ENCODE results near the gene TRIM37.

TRIM37 gene

GRCh38 chr17:59073972-59074371, 32.7 kb downstream of the TRIM37 start:
- no peak overlapping the region for H3K27ac ChIP-seq (ENCODE audit: low read length)

GRCh38 chr17:59069856-59070255, 36.8 kb downstream of the TRIM37 start:
- Histone ChIP-seq H3K36me3 (replicated peaks; ENCODE audit: insufficient read depth, low read length) (no peaks in the 10 kb centered on the region; the same call in 1 of the 2 replicates), H3F3A (ENCODE audit: insufficient read depth, low read length) (no peaks in the 10 kb centered on the region), H3K27me3 (replicated peaks; ENCODE audit: insufficient read depth, low read length) (no peaks in the 10 kb centered on the region)

More at GRCh38 chr17:59073972-59074371, 32.7 kb downstream of the TRIM37 start:
- Histone ChIP-seq H3K79me2 (ENCODE audit: low read length) (no peaks in the 10 kb centered on the region), H3K9me3 (replicated peaks; ENCODE audit: insufficient read depth, low read length) (no peaks in the 10 kb centered on the region), H3K36me3 (replicated peaks; ENCODE audit: insufficient read depth, low read length) (no peaks in the 10 kb centered on the region; the same call in 1 of the 2 replicates), H3K4me1 (ENCODE audit: low read length) (no peaks in the 10 kb centered on the region), H2AFZ (ENCODE audit: low read length) (no peak overlapping the region), H3K9ac (ENCODE audit: low read length) (no peak overlapping the region), H3K9me2 (replicated peaks; ENCODE audit: insufficient read depth, low read length) (no peaks in the 10 kb centered on the region), H3K4me2 (ENCODE audit: low read depth, low read length) (no peak overlapping the region), H4K20me1 (ENCODE audit: insufficient read depth, low read length) (no peaks in the 10 kb centered on the region), H3F3A (ENCODE audit: insufficient read depth, low read length) (no peaks in the 10 kb centered on the region), H3K27me3 (replicated peaks; ENCODE audit: insufficient read depth, low read length) (no peaks in the 10 kb centered on the region), H3K4me3 (ENCODE audit: low read length) (no peak overlapping the region)
- no peak for TF ChIP-seq CTCF (IDR thresholded peaks at IDR 0.05; ENCODE audit: low read length)
- DNase-seq: no peak

DNA sequence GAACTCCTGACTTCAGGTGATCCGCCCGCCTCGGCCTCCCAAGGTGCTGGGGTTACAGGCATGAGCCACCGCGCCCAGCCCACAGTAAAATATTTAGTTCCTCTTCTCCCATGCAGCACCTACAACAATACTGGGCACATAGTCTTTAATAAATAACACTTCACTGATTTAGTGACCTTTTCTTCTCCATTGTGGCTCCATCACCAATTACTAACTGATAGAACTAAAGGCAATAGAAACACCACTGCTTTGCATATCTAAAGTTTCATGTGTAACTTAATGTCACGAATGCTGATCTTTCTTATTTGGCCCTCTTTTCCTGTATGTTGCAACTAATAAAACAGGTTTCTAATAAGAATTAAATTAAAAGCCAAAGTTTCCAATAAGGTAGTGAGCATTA, 38.9 kb downstream of the TRIM37 start:
- no peak for DNase-seq
- no peak for TF ChIP-seq CTCF (IDR thresholded peaks at IDR 0.05; ENCODE audit: low read length)
- TF ChIP-seq EZH2phosphoT487 (IDR thresholded peaks at IDR 0.05; ENCODE audit: low read length): no peak
- TF ChIP-seq EZH2 (optimal IDR thresholded peaks at IDR 0.05; ENCODE audit: low read depth, low read length): no peak
- no peaks in the 10 kb centered on the region for H3F3A ChIP-seq (ENCODE audit: insufficient read depth, low read length)
- H3K27ac ChIP-seq (ENCODE audit: low read length): no peak overlapping the region
- no peaks in the 10 kb centered on the region for H4K20me1 ChIP-seq (ENCODE audit: insufficient read depth, low read length)
- no peaks in the 10 kb centered on the region for H3K79me2 ChIP-seq (ENCODE audit: low read length)
- H3K27me3 ChIP-seq (replicated peaks; ENCODE audit: insufficient read depth, low read length): no peaks in the 10 kb centered on the region
- H3K4me1 ChIP-seq (ENCODE audit: low read length): no peaks in the 10 kb centered on the region
- no peak overlapping the region for H3K9ac ChIP-seq (ENCODE audit: low read length)
- H2AFZ ChIP-seq (ENCODE audit: low read length): no peak overlapping the region
- H3K4me2 ChIP-seq (ENCODE audit: low read depth, low read length): no peak overlapping the region
- no peaks in the 10 kb centered on the region; the same call in 1 of the 2 replicates for H3K36me3 ChIP-seq (replicated peaks; ENCODE audit: insufficient read depth, low read length)
- no peaks in the 10 kb centered on the region for H3K9me3 ChIP-seq (replicated peaks; ENCODE audit: insufficient read depth, low read length)
- no peaks in the 10 kb centered on the region for H3K9me2 ChIP-seq (replicated peaks; ENCODE audit: insufficient read depth, low read length)
- no peak overlapping the region for H3K4me3 ChIP-seq (ENCODE audit: low read length)

More at GRCh38 chr17:59069856-59070255, 36.8 kb downstream of the TRIM37 start:
- no peaks in the 10 kb centered on the region for H3K4me1 ChIP-seq (ENCODE audit: low read length)
- no peak overlapping the region for H3K27ac ChIP-seq (ENCODE audit: low read length)
- H3K79me2 ChIP-seq (ENCODE audit: low read length): no peaks in the 10 kb centered on the region
- no peaks in the 10 kb centered on the region for H3K9me3 ChIP-seq (replicated peaks; ENCODE audit: insufficient read depth, low read length)
- no peak overlapping the region for H3K9ac ChIP-seq (ENCODE audit: low read length)
- H3K4me2 ChIP-seq (ENCODE audit: low read depth, low read length): no peak overlapping the region
- H4K20me1 ChIP-seq (ENCODE audit: insufficient read depth, low read length): no peaks in the 10 kb centered on the region
- no peak for DNase-seq
- H2AFZ ChIP-seq (ENCODE audit: low read length): no peak overlapping the region
- no peaks in the 10 kb centered on the region for H3K9me2 ChIP-seq (replicated peaks; ENCODE audit: insufficient read depth, low read length)
- TF ChIP-seq EZH2 (optimal IDR thresholded peaks at IDR 0.05; ENCODE audit: low read depth, low read length): no peak
- no peak for TF ChIP-seq CTCF (IDR thresholded peaks at IDR 0.05; ENCODE audit: low read length)
- TF ChIP-seq EZH2phosphoT487 (IDR thresholded peaks at IDR 0.05; ENCODE audit: low read length): no peak
- H3K4me3 ChIP-seq (ENCODE audit: low read length): no peak overlapping the region

Data from MM.1S (cell line).